AG10803 (cell line): ENCODE measurements around the gene DEFB113.

Source experiments
- DNase-seq: peaks from one replicate; pipeline ENCODE4 v3.0.0; 2010; ENCODE audit warnings: low read depth
- H3K4me3 ChIP-seq: 2 replicates; pipeline ENCODE4 v1.5.1; 2011; ENCODE audit warnings: mild to moderate bottlenecking, low read length, control low read depth
- CTCF ChIP-seq: conservative IDR thresholded peaks from 2 replicates; pipeline ENCODE4 v1.5.1; 2011; ENCODE audit warnings: mild to moderate bottlenecking, low read length, control low read depth, inconsistent platforms

Gene DEFB113

GRCh38 chr6:49937811-49938210 lies 31.6 kb downstream of the DEFB113 start:
- no peak for TF ChIP-seq CTCF
- no peak overlapping the region for H3K4me3 ChIP-seq
- no peak for DNase-seq

- DNase-seq = no peak
- no peak overlapping the region for H3K4me3 ChIP-seq
- TF ChIP-seq CTCF = no peak
Observed at GRCh38 chr6:49937017-49937416, 32.4 kb downstream of the DEFB113 start.

- no peak for DNase-seq
- TF ChIP-seq CTCF = no peak
Observed at GRCh38 chr6:49935387-49935786, 34.0 kb downstream of the DEFB113 start.

GRCh38 chr6:49934770-49935169 lies 34.7 kb downstream of the DEFB113 start:
- no peak for TF ChIP-seq CTCF
- no peak overlapping the region for H3K4me3 ChIP-seq
- no peak for DNase-seq

More at GRCh38 chr6:49935387-49935786, 34.0 kb downstream of the DEFB113 start:
- no peak overlapping the region for H3K4me3 ChIP-seq

GRCh38 chr6:49933526-49933925 lies 35.9 kb downstream of the DEFB113 start:
- DNase-seq = no peak

GRCh38 chr6:49929340-49929739 lies 40.1 kb downstream of the DEFB113 start:
- DNase-seq = no peak
- no peak for TF ChIP-seq CTCF

More at GRCh38 chr6:49933526-49933925, 35.9 kb downstream of the DEFB113 start:
- H3K4me3 ChIP-seq = no peak overlapping the region
- no peak for TF ChIP-seq CTCF

GRCh38 chr6:49923826-49924225 lies 45.6 kb downstream of the DEFB113 start:
- peak; percentile 27; the same call in 1 of the 2 replicates for TF ChIP-seq CTCF
- H3K4me3 ChIP-seq = no peak overlapping the region
- peak; percentile 5 for DNase-seq

More at GRCh38 chr6:49929340-49929739, 40.1 kb downstream of the DEFB113 start:
- H3K4me3 ChIP-seq = no peak overlapping the region
